Panc1 (cell line): ENCODE measurements around the gene PLCH1.

Source experiments
- POLR2AphosphoS5 ChIP-seq: IDR thresholded peaks from 2 replicates; pipeline ENCODE4 v1.6.1; 2012; ENCODE audit warnings: mild to moderate bottlenecking, low read depth, low read length, moderate library complexity
- REST ChIP-seq, 2 experiments: IDR thresholded peaks; 2 replicates each; pipeline ENCODE4 v1.6.1; 2011 to 2012; ENCODE audit warnings: low read depth in 2 of 2, control low read depth in 1 of 2, low read length in 1 of 2, mild to moderate bottlenecking in 1 of 2, moderate library complexity in 1 of 2; ENCODE audit not compliant: insufficient read depth in 1 of 2
- TF ChIP-seq, protein P1 (sequence below): fragments of 450-650 bp; IDR thresholded peaks from 2 replicates; pipeline ENCODE4 v1.5.1; 2017; ENCODE audit warnings: mild to moderate bottlenecking

DNA sequence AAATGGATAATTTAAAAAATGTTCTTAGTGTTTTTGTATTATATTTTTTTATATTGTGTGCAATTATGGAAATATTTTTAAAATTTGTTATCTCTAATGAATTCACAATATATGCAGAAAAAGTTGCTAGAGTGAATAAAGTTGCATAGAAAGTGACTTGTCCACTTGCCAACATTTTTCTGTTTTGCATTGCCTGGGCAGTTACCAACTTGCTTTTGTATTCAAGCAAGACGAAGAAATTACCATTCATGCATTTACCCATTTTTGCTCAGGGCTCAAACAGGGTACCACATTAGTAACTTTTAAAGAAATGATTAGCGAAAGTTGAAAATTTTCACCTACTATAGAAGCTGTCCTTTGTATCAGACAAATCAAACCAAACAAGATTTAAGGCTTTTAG, 298.5 kb downstream of the PLCH1 start:
- no peak for TF ChIP-seq POLR2AphosphoS5
- no peak for TF ChIP-seq REST (IDR thresholded peaks at IDR 0.05; ENCODE audit: insufficient read depth in 1 of 2, low read depth in 2 of 2, low read length in 1 of 2)
- TF ChIP-seq, protein P1, sequence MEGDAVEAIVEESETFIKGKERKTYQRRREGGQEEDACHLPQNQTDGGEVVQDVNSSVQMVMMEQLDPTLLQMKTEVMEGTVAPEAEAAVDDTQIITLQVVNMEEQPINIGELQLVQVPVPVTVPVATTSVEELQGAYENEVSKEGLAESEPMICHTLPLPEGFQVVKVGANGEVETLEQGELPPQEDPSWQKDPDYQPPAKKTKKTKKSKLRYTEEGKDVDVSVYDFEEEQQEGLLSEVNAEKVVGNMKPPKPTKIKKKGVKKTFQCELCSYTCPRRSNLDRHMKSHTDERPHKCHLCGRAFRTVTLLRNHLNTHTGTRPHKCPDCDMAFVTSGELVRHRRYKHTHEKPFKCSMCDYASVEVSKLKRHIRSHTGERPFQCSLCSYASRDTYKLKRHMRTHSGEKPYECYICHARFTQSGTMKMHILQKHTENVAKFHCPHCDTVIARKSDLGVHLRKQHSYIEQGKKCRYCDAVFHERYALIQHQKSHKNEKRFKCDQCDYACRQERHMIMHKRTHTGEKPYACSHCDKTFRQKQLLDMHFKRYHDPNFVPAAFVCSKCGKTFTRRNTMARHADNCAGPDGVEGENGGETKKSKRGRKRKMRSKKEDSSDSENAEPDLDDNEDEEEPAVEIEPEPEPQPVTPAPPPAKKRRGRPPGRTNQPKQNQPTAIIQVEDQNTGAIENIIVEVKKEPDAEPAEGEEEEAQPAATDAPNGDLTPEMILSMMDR: no peak
